ENCODE data around the gene MDFIC. TPM values are rescaled to one million over a fixed set of nuclear protein-coding genes. Genes with fewer than 3 reads are reported as not detected.

Gene MDFIC
- total RNA-seq, 1 experiment from 2014 or later = 32.4 TPM

- in situ Hi-C loops (cut with HindIII; ENCODE audit: low pct_unique_long_range_greater_than_20kb, low sequenced_read_pairs) = no loop called here
- no peak for DNase-seq (ENCODE audit: low read depth, low spot score)
These were observed 86.7 kb downstream of the MDFIC start for GRCh38 chr7:115008465-115009114.

- in situ Hi-C loops (cut with HindIII; ENCODE audit: low pct_unique_long_range_greater_than_20kb, low sequenced_read_pairs) = no loop called here
- DNase-seq (ENCODE audit: low read depth, low spot score) = no peak
These were observed 87.2 kb downstream of the MDFIC start for GRCh38 chr7:115009139-115009538.

- no peak for DNase-seq (ENCODE audit: low read depth, low spot score)
- in situ Hi-C loops (cut with HindIII; ENCODE audit: low pct_unique_long_range_greater_than_20kb, low sequenced_read_pairs) = no loop called here
These were observed 88.0 kb downstream of the MDFIC start for GRCh38 chr7:115009736-115010440.

- in situ Hi-C loops (cut with HindIII; ENCODE audit: low pct_unique_long_range_greater_than_20kb, low sequenced_read_pairs) = no loop called here
- no peak for DNase-seq (ENCODE audit: low read depth, low spot score)
These were observed 88.5 kb downstream of the MDFIC start for GRCh38 chr7:115010441-115010820.

- in situ Hi-C loops (cut with HindIII; ENCODE audit: low pct_unique_long_range_greater_than_20kb, low sequenced_read_pairs) = no loop called here
- DNase-seq (ENCODE audit: low read depth, low spot score) = no peak
These were observed 92.0 kb downstream of the MDFIC start for GRCh38 chr7:115013886-115014285.

- no peak for DNase-seq (ENCODE audit: low read depth, low spot score)
- in situ Hi-C loops (cut with HindIII; ENCODE audit: low pct_unique_long_range_greater_than_20kb, low sequenced_read_pairs) = no loop called here
These were observed 92.9 kb downstream of the MDFIC start for GRCh38 chr7:115014794-115015193.

- DNase-seq (ENCODE audit: low read depth, low spot score) = no peak
These were observed 93.7 kb downstream of the MDFIC start for GRCh38 chr7:115015619-115016018.

GRCh38 chr7:115019882-115020605, 98.2 kb downstream of the MDFIC start:
- DNase-seq (ENCODE audit: low read depth, low spot score) = no peak
- in situ Hi-C loops (cut with HindIII; ENCODE audit: low pct_unique_long_range_greater_than_20kb, low sequenced_read_pairs) = no loop called here

More at GRCh38 chr7:115015619-115016018, 93.7 kb downstream of the MDFIC start:
- in situ Hi-C loops (cut with HindIII; ENCODE audit: low pct_unique_long_range_greater_than_20kb, low sequenced_read_pairs) = no loop called here

GRCh38 chr7:115023219-115023618, 101.3 kb downstream of the MDFIC start:
- in situ Hi-C loops (cut with HindIII; ENCODE audit: low pct_unique_long_range_greater_than_20kb, low sequenced_read_pairs) = no loop called here

GRCh38 chr7:115024276-115024675, 102.4 kb downstream of the MDFIC start:
- DNase-seq (ENCODE audit: low read depth, low spot score) = no peak

More at GRCh38 chr7:115023219-115023618, 101.3 kb downstream of the MDFIC start:
- no peak for DNase-seq (ENCODE audit: low read depth, low spot score)

GRCh38 chr7:115032715-115033703, 111.1 kb downstream of the MDFIC start:
- in situ Hi-C loops (cut with HindIII; ENCODE audit: low pct_unique_long_range_greater_than_20kb, low sequenced_read_pairs) = no loop called here
- peak; percentile 19 for DNase-seq (ENCODE audit: low read depth, low spot score)

More at GRCh38 chr7:115024276-115024675, 102.4 kb downstream of the MDFIC start:
- in situ Hi-C loops (cut with HindIII; ENCODE audit: low pct_unique_long_range_greater_than_20kb, low sequenced_read_pairs) = no loop called here

- DNase-seq (ENCODE audit: low read depth, low spot score) = no peak
- in situ Hi-C loops (cut with HindIII; ENCODE audit: low pct_unique_long_range_greater_than_20kb, low sequenced_read_pairs) = no loop called here
These were observed 112.1 kb downstream of the MDFIC start for GRCh38 chr7:115033917-115034459.

- in situ Hi-C loops (cut with HindIII; ENCODE audit: low pct_unique_long_range_greater_than_20kb, low sequenced_read_pairs) = no loop called here
- peak; percentile 41 for DNase-seq (ENCODE audit: low read depth, low spot score)
These were observed 112.6 kb downstream of the MDFIC start for GRCh38 chr7:115034515-115034914.

GRCh38 chr7:115037128-115037802, 115.4 kb downstream of the MDFIC start:
- in situ Hi-C loops (cut with HindIII; ENCODE audit: low pct_unique_long_range_greater_than_20kb, low sequenced_read_pairs) = no loop called here
- no peak for DNase-seq (ENCODE audit: low read depth, low spot score)

GRCh38 chr7:115038158-115038557, 116.3 kb downstream of the MDFIC start:
- in situ Hi-C loops (cut with HindIII; ENCODE audit: low pct_unique_long_range_greater_than_20kb, low sequenced_read_pairs) = no loop called here
- no peak for DNase-seq (ENCODE audit: low read depth, low spot score)

GRCh38 chr7:115040057-115040456, 118.2 kb downstream of the MDFIC start:
- DNase-seq (ENCODE audit: low read depth, low spot score) = no peak
- in situ Hi-C loops (cut with HindIII; ENCODE audit: low pct_unique_long_range_greater_than_20kb, low sequenced_read_pairs) = no loop called here

- in situ Hi-C loops (cut with HindIII; ENCODE audit: low pct_unique_long_range_greater_than_20kb, low sequenced_read_pairs) = no loop called here
- DNase-seq (ENCODE audit: low read depth, low spot score) = no peak
These were observed 118.6 kb downstream of the MDFIC start for GRCh38 chr7:115040495-115040894.

Data from SK-MEL-5 (cell line).